Retina (tissue), 1 donor: ENCODE data around the gene GPD1.
A peak's percentile ranks its signal among the peaks of the same experiment; 100 is the strongest.
"Not testable (repeated sequence)": the region's sequence is repeated elsewhere in the genome, so short reads cannot be mapped to it uniquely, and the experiment has no call there.

Source experiments
- DNase-seq: peaks from one replicate; pipeline ENCODE4 v3.0.0-alpha.2; 2016

Gene GPD1

GRCh38 chr12:50132505-50133135 is 28.8 kb downstream of the GPD1 start:
- DNase-seq, result peak; percentile 26

- DNase-seq, result no peak
These were observed 39.2 kb downstream of the GPD1 start for GRCh38 chr12:50142993-50143392.

DNA sequence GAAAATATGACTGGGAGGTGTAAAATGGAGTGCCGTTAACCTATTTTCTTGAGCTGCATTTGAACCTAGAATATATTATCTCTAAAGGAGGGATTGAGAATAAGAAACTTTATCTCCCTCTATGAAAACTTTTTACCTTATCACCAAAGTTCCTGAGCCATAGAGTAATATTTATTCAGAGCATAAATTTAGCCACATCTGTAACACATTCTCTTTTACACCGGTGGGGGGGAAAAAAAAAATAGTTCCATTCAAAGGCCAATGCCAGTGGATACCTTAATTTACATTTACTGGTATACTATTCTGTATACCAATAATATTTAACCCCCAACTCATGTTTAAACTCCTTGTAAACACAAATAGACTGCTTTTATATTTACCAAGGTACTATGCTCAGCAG is 41.6 kb downstream of the GPD1 start:
- no peak for DNase-seq

- DNase-seq, result no peak
These were observed 43.5 kb downstream of the GPD1 start for GRCh38 chr12:50147281-50147680.

- not testable (repeated sequence) for DNase-seq
These were observed 44.2 kb downstream of the GPD1 start for GRCh38 chr12:50148011-50148410.

GRCh38 chr12:50149311-50149710 is 45.5 kb downstream of the GPD1 start:
- no peak for DNase-seq

GRCh38 chr12:50151047-50151687 is 47.4 kb downstream of the GPD1 start:
- no peak for DNase-seq

- not testable (repeated sequence) for DNase-seq
These were observed 51.1 kb downstream of the GPD1 start for GRCh38 chr12:50154947-50155346.

GRCh38 chr12:50156641-50157040 is 52.8 kb downstream of the GPD1 start:
- no peak for DNase-seq

GRCh38 chr12:50157259-50157658 is 53.5 kb downstream of the GPD1 start:
- no peak for DNase-seq

DNA sequence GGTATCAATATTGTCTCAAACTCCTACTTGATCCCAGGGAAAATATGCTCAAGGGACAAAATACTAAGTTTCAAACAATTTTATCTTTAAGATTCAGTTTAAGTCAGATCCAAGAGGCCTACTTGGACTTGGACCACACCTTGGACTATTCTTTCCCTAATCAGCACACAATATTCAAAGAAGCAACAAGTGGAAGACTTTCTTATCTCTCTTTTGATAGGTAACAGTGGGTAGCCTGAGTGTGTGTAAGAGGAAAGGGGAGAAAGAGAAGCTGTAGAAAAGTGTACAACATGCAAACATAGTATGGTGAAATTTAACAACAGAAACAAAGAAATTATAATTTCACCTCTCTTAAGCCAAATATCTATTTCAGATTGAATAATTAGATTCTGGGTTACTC is 56.8 kb downstream of the GPD1 start:
- DNase-seq, result no peak
